Measurements from ENCODE around the gene RIMKLB.
"Not testable (repeated sequence)": the region's sequence is repeated elsewhere in the genome, so short reads cannot be mapped to it uniquely, and the experiment has no call there.

Gene RIMKLB

DNA sequence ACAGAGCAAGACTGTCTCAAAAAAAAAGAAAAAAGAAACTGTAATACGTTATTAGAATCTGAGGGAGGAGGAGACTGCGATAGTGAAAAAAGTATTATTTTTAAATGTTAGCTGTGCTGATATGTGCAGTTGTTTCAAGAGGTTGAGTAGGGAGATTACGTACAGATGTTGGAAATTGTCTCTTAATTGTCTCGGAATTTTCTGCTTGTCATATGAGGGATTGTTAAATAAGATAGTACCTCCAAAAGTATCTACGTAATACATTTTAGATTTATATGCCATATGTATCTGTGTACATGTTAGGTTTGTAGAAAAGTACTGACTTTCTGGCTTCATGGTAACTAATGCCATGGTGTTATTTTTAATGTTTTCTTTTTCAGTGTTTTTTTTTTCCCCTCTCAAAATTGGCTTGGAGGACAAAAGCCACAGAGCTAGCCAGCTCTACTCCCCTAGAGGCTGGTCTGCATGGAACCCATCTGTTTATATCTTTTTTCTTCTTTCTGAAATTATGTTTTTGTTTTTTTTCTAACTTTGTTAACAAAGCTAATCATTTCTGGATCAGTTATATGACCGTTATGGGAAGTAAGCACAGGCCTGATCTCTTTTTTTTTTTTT, 3.4 kb downstream of the RIMKLB start:
- TF ChIP-seq CTCF (conservative IDR thresholded peaks at IDR 0.05) = no peak
- H3K27ac ChIP-seq = no peak overlapping the region

GRCh38 chr12:8702159-8702558, 4.4 kb downstream of the RIMKLB start:
- no peak for TF ChIP-seq CTCF (conservative IDR thresholded peaks at IDR 0.05)
- no peak overlapping the region for H3K27ac ChIP-seq

- TF ChIP-seq CTCF (conservative IDR thresholded peaks at IDR 0.05) = no peak
- no peak overlapping the region for H3K27ac ChIP-seq
Observed at GRCh38 chr12:8709124-8709830, 11.5 kb downstream of the RIMKLB start.

DNA sequence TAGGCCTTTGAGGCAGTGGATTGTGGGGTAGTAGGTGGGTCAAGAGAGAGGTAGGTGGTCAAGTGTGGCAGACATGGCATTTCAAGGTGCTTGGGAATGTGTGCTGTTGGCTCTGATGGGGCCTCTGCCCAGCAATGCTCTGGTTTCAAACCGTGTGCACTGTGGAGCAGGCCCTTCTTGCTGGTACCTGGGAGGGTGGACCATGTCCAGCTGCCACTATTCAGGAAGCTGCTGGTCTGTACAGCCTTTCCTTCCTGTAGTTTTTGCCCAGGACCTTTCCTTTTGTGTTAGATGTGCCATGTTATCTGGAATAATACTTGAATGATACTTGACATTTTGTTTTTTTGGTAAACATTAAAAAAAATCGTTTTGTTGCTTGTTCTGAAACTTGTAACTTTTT, 14.8 kb downstream of the RIMKLB start:
- no peak for TF ChIP-seq CTCF (conservative IDR thresholded peaks at IDR 0.05)
- H3K27ac ChIP-seq = no peak overlapping the region

GRCh38 chr12:8722286-8722800, 24.6 kb downstream of the RIMKLB start:
- no peak overlapping the region for H3K27ac ChIP-seq
- no peak for TF ChIP-seq CTCF (conservative IDR thresholded peaks at IDR 0.05)

DNA sequence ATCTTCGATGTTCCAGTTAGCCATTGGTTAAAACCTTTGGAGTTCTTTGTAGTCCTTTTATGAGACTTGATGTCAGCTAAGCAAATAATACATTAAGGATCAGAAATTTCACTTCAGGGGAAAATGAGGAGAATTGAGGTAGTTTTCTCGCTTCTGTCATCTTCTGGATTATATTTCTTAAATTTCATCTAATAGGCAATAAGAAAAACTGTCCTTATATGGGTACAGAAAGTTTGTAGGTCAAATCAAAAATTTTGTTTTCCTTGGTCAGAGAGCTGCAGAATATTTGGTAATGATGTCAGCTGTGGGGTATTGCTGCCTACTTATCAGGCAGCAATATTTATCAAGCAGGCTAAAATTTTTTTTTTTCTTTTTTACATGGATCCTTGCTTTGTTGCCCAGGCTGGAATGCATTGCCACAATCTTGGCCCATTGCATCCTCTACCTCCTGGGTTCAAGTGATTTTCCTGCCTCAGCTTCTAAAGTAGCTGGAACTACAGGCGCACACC, 37.1 kb downstream of the RIMKLB start:
- no peak overlapping the region for H3K27ac ChIP-seq
- TF ChIP-seq CTCF (conservative IDR thresholded peaks at IDR 0.05) = no peak

DNA sequence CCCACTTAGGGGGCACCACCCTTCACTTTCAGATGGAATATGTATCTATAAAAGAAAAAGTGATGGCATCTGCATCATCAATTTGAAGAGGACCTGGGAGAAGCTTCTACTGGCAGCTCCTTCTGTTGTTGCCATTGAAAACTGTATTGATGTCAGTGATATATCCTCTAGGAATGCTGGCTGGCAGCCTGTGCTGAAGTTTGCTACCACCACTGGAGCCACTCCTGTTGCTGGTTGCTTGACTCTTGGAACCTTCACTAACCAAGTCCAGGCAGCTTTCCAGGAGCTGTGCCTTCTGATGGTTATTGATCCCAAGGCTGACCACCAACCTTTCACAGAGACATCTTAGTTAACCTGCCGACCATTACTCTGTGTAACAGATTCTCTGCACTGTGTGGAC, 44.7 kb downstream of the RIMKLB start:
- no peak for TF ChIP-seq CTCF (conservative IDR thresholded peaks at IDR 0.05)
- no peak overlapping the region for H3K27ac ChIP-seq

DNA sequence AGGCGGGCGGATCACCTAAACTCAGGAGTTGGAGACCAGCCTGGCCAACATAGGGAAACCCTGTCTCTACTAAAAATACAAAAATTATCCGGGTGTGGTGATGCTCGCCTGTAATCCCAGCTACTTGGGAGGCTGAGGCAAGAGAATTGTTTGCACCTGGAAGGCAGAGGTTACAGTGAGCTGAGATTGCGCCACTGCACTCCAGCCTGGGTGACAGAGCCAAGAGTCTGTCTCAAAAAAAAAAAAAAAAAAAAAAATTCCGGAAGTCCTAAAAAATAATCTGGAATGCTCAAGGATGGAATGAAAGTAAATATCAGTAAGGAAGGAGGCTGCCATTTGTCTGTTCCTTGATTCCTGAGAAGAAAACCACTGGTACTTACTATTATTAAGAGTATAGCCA, 45.3 kb downstream of the RIMKLB start:
- not testable (repeated sequence) for H3K27ac ChIP-seq

DNA sequence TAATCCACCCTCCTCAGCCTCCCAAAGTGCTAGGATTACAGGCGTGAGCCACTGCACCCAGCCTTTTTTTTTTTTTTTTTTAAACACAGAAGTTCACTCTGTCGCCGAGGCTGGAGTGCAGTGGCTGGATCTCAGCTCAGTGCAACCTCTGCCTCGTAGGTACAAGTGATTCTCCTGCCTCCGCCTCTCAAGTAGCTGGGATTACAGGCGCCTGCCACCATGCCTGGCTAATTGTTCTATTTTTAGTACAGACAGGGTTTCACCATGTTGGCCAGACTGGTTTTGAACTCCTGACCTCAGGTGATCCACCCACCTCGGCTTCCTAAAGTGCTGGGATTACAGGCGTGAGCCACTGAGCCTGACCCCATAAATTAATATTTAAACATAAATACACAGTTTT, 47.8 kb downstream of the RIMKLB start:
- H3K27ac ChIP-seq = not testable (repeated sequence)

Data from VCaP (cell line).